CD14-positive monocyte (primary cell): Measurements from ENCODE around the gene MRGPRG. TPM values are rescaled to one million over a fixed set of nuclear protein-coding genes. Genes with fewer than 3 reads are reported as not detected.

Experiments used
- DNase-seq, 3 donors: peaks; one replicate each; pipeline ENCODE4 v3.0.0-alpha.2; 2011 to 2022
- H2AFZ ChIP-seq: 2 replicates; pipeline ENCODE4 v1.6.0; 2012; ENCODE audit warnings: mild to moderate bottlenecking, low read depth, low read length, inconsistent platforms; ENCODE audit not compliant: insufficient read depth, poor library complexity, severe bottlenecking
- H3K27ac ChIP-seq, 2 donors: 1 replicate in 1 of 2; 2 replicates in 1 of 2; pipeline ENCODE4 v1.5.1; 2012 to 2013; ENCODE audit warnings: low read length in 2 of 2, control low read depth in 1 of 2, inconsistent platforms in 1 of 2, low read depth in 1 of 2, mild to moderate bottlenecking in 1 of 2
- H3K27me3 ChIP-seq, 2 donors: one replicate each; pipeline versions ENCODE4 v1.6.0 to v1.6.1; 2011 to 2013; ENCODE audit warnings: low read length in 2 of 2; ENCODE audit not compliant: control insufficient read depth in 2 of 2, insufficient read depth in 2 of 2
- H3K36me3 ChIP-seq, 2 donors: replicated peaks in 1 of 2; 1 replicate in 1 of 2; 2 replicates in 1 of 2; pipeline versions ENCODE4 v1.5.1 to v1.6.1; 2012 to 2013; ENCODE audit warnings: low read length in 2 of 2, control low read depth in 1 of 2, inconsistent platforms in 1 of 2, mild to moderate bottlenecking in 1 of 2; ENCODE audit not compliant: insufficient read depth in 2 of 2, control insufficient read depth in 1 of 2
- H3K4me1 ChIP-seq, 2 donors: 1 replicate in 1 of 2; 2 replicates in 1 of 2; pipeline versions ENCODE4 v1.5.1 to v1.6.1; 2012 to 2013; ENCODE audit warnings: low read length in 2 of 2, control low read depth in 1 of 2, inconsistent platforms in 1 of 2, mild to moderate bottlenecking in 1 of 2, moderate library complexity in 1 of 2; ENCODE audit not compliant: insufficient read depth in 2 of 2, control insufficient read depth in 1 of 2
- H3K4me2 ChIP-seq: replicated peaks from 2 replicates; pipeline ENCODE3; 2012; ENCODE audit warnings: low read length, moderate library complexity, mild to moderate bottlenecking; ENCODE audit not compliant: poor library complexity, severe bottlenecking; ENCODE audit errors: extremely low read depth
- H3K4me3 ChIP-seq, 3 experiments: fragments of 200-600 bp in 1 of 3; sonication (generic) in 1 of 3; replicated peaks in 1 of 3; 1 replicate in 2 of 3; 2 replicates in 1 of 3; pipeline ENCODE4 v1.5.1; 2011 to 2013; ENCODE audit warnings: low read length in 3 of 3, mild to moderate bottlenecking in 3 of 3, control low read depth in 2 of 3, low read depth in 2 of 3, inconsistent platforms in 1 of 3, moderate library complexity in 1 of 3
- H3K79me2 ChIP-seq: 2 replicates; pipeline ENCODE4 v1.6.0; 2012; ENCODE audit warnings: mild to moderate bottlenecking, control low read depth, inconsistent platforms, low read length, moderate library complexity; ENCODE audit not compliant: insufficient read depth
- H3K9ac ChIP-seq: 2 replicates; pipeline ENCODE4 v1.6.0; 2017; ENCODE audit warnings: low read length, mild to moderate bottlenecking; ENCODE audit not compliant: insufficient read depth, poor library complexity, severe bottlenecking
- H3K9me3 ChIP-seq, 2 donors: replicated peaks in 1 of 2; 1 replicate in 1 of 2; 2 replicates in 1 of 2; pipeline versions ENCODE4 v1.5.1 to v1.6.1; 2012 to 2013; ENCODE audit warnings: low read length in 2 of 2, control low read depth in 1 of 2; ENCODE audit not compliant: control insufficient read depth in 1 of 2, insufficient read depth in 1 of 2
- H4K20me1 ChIP-seq: 2 replicates; pipeline ENCODE4 v1.6.0; 2012; ENCODE audit warnings: mild to moderate bottlenecking, low read length, control low read depth, moderate library complexity; ENCODE audit not compliant: insufficient read depth
- H3K27ac Mint-ChIP-seq, 7 donors: one replicate each; pipeline ENCODE4 v1.8.0; 2020; ENCODE audit warnings: mild to moderate bottlenecking in 7 of 7, mixed read lengths in 7 of 7, moderate library complexity in 6 of 7, inconsistent platforms in 2 of 7
- H3K27me3 Mint-ChIP-seq, 3 donors: one replicate each; pipeline ENCODE4 v1.8.0; 2021 to 2022; ENCODE audit warnings: low read depth in 3 of 3, mild to moderate bottlenecking in 3 of 3, mixed read lengths in 3 of 3, moderate library complexity in 3 of 3, inconsistent platforms in 1 of 3
- H3K36me3 Mint-ChIP-seq, 2 donors: one replicate each; pipeline ENCODE4 v1.8.0; 2020; ENCODE audit warnings: mixed read lengths in 2 of 2, inconsistent platforms in 1 of 2, mild to moderate bottlenecking in 1 of 2
- H3K4me1 Mint-ChIP-seq: one replicate; pipeline ENCODE4 v1.8.0; 2020; ENCODE audit warnings: mild to moderate bottlenecking, mixed read lengths
- H3K4me3 Mint-ChIP-seq, 2 donors: one replicate each; pipeline ENCODE4 v1.8.0; 2020; ENCODE audit warnings: mild to moderate bottlenecking in 2 of 2, mixed read lengths in 2 of 2, moderate library complexity in 1 of 2
- H3K9me3 Mint-ChIP-seq, 7 donors: one replicate each; pipeline ENCODE4 v1.8.0; 2020 to 2022; ENCODE audit warnings: mixed read lengths in 7 of 7, mild to moderate bottlenecking in 6 of 7, moderate library complexity in 6 of 7, inconsistent platforms in 2 of 7
- CTCF ChIP-seq: fragments of 200-600 bp; IDR thresholded peaks from one replicate; pipeline ENCODE4 v1.8.0; 2022; ENCODE audit warnings: antibody characterized with exemption, mild to moderate bottlenecking
- WGBS: methylation state at CpG from one replicate; pipeline ENCODE4 v1.1.5; 2013; ENCODE audit warnings: missing lambda C conversion rate; ENCODE audit not compliant: insufficient coverage; 5-methylcytosine and 5-hydroxymethylcytosine counted together
- intact Hi-C, 2 donors: fragments of 100-400 bp; cut with micrococcal nuclease; formaldehyde crosslinking; loops; one replicate each; pipeline versions ENCODE4 v1.15.0 to v1.15.1; 2023
- polyA plus RNA-seq, 3 donors: library from polyadenylated mRNA; depleted of rRNA in 1 of 3; unstranded in 2 of 3; stranded (reverse) in 1 of 3; fragments of 300-500 nt in 2 of 3; fragments of >200 nt in 1 of 3; fragmentation: Illumina TruSeq in 2 of 3; gene quantifications; 1 replicate in 2 of 3; 2 replicates in 1 of 3; pipeline ENCODE4 v1.2.3, GENCODE V29; 2012 to 2021

The MRGPRG gene
- polyA plus RNA-seq, 3 donors: not detected

- 5% methylated on average over 9 of the region's 17 CpGs for WGBS
- no peak overlapping the region for H2AFZ ChIP-seq
- no peaks in the 10 kb centered on the region for H3K9me3 ChIP-seq
- H3K27me3 ChIP-seq: peaks cover 4 to 32% of the 10 kb centered on the region in 2 donors
- peaks cover 0 to 9% of the 10 kb centered on the region in 2 donors for H3K4me1 ChIP-seq
- TF ChIP-seq CTCF: no peak
- H3K27ac Mint-ChIP-seq: no peak overlapping the region
- DNase-seq: no peak
- H3K36me3 Mint-ChIP-seq: no peaks in the 10 kb centered on the region
- no peaks in the 10 kb centered on the region for H4K20me1 ChIP-seq
- H3K4me2 ChIP-seq: no peak overlapping the region
- H3K4me1 Mint-ChIP-seq: no peaks in the 10 kb centered on the region
- H3K27ac ChIP-seq: no peak overlapping the region
- no peaks in the 10 kb centered on the region for H3K36me3 ChIP-seq
- H3K27me3 Mint-ChIP-seq: peaks cover 32 to 54% (median 39%) of the 10 kb centered on the region in 3 donors
- peaks cover 0 to 5% (median 0%) of the 10 kb centered on the region in 7 donors for H3K9me3 Mint-ChIP-seq
- no peak overlapping the region for H3K4me3 ChIP-seq
- peak overlapping the region in 1 of 2 donors; percentile 67 for H3K4me3 Mint-ChIP-seq
- intact Hi-C loops: no loop called here
- no peak overlapping the region for H3K9ac ChIP-seq
- H3K79me2 ChIP-seq: no peaks in the 10 kb centered on the region
Observed at GRCh38 chr11:3202759-3203158, 15.9 kb downstream of the MRGPRG start.

- 82% methylated on average over 6 of the region's 7 CpGs for WGBS
- no peak overlapping the region for H3K4me2 ChIP-seq
- no peak overlapping the region for H3K27ac ChIP-seq
- H3K4me3 ChIP-seq: no peak overlapping the region
- no peak for DNase-seq
- H3K9ac ChIP-seq: no peak overlapping the region
- H2AFZ ChIP-seq: no peak overlapping the region
- no peaks in the 10 kb centered on the region for H4K20me1 ChIP-seq
- H3K79me2 ChIP-seq: no peaks in the 10 kb centered on the region
- H3K9me3 Mint-ChIP-seq: peaks cover 0 to 5% (median 0%) of the 10 kb centered on the region in 7 donors
- no peak for TF ChIP-seq CTCF
- H3K4me1 ChIP-seq: peaks cover 0 to 9% of the 10 kb centered on the region in 2 donors
- no peaks in the 10 kb centered on the region for H3K36me3 ChIP-seq
- no peak overlapping the region for H3K27ac Mint-ChIP-seq
- H3K4me1 Mint-ChIP-seq: no peaks in the 10 kb centered on the region
- peaks cover 4 to 32% of the 10 kb centered on the region in 2 donors for H3K27me3 ChIP-seq
- peaks cover 32 to 54% (median 39%) of the 10 kb centered on the region in 3 donors for H3K27me3 Mint-ChIP-seq
- H3K4me3 Mint-ChIP-seq: peak overlapping the region in 1 of 2 donors; percentile 67
- no peaks in the 10 kb centered on the region for H3K36me3 Mint-ChIP-seq
- no peaks in the 10 kb centered on the region for H3K9me3 ChIP-seq
- intact Hi-C loops: no loop called here
Observed at GRCh38 chr11:3202305-3202704, 16.3 kb downstream of the MRGPRG start.
